Upper lobe of left lung (tissue), 4 donors: Measurements from ENCODE around the gene VPS18.

ENCODE experiments used
- CTCF ChIP-seq, 6 experiments: fragments of 450-650 bp in 4 of 6; fragments of 200-600 bp in 2 of 6; sonication (generic) in 2 of 6; IDR thresholded peaks; one replicate each; pipeline ENCODE4 v1.5.1; 2016 to 2019; ENCODE audit warnings: antibody characterized with exemption in 6 of 6
- EP300 ChIP-seq, 4 donors: sonication (generic); formaldehyde crosslinking; IDR thresholded peaks; one replicate each; pipeline ENCODE4 v1.5.1; 2017; ENCODE audit warnings: antibody characterized with exemption in 4 of 4, control low read depth in 2 of 4
- POLR2A ChIP-seq, 4 donors: fragments of 450-650 bp; IDR thresholded peaks; one replicate each; pipeline ENCODE4 v1.5.1; 2016 to 2017; ENCODE audit warnings: antibody characterized with exemption in 4 of 4, mild to moderate bottlenecking in 2 of 4
- POLR2AphosphoS5 ChIP-seq, 2 donors: sonication (generic); formaldehyde crosslinking; IDR thresholded peaks; one replicate each; pipeline ENCODE4 v1.5.1; 2017; ENCODE audit warnings: antibody characterized with exemption in 2 of 2

GRCh38 chr15:40929660-40930429 is 35.6 kb downstream of the VPS18 start:
- TF ChIP-seq CTCF (IDR thresholded peaks at IDR 0.05) (no peak), POLR2A (IDR thresholded peaks at IDR 0.05) (no peak), EP300 (IDR thresholded peaks at IDR 0.05) (no peak), POLR2AphosphoS5 (IDR thresholded peaks at IDR 0.05) (no peak)
